HCT116 (cell line): ENCODE data around the gene ANKHD1.

Source experiments
- CEBPB ChIP-seq: IDR thresholded peaks from 2 replicates; pipeline ENCODE4 v1.6.1; 2012; ENCODE audit warnings: low read depth
- EZH2 ChIP-seq: fragments of 200-600 bp; sonication (generic); IDR thresholded peaks from 2 replicates; pipeline ENCODE4 v1.6.1; 2017; ENCODE audit warnings: antibody characterized with exemption, mixed run types
- EZH2phosphoT487 ChIP-seq: fragments of 200-600 bp; IDR thresholded peaks from 2 replicates; pipeline ENCODE4 v1.6.1; 2018; ENCODE audit warnings: antibody characterized with exemption, borderline replicate concordance
- POLR2A ChIP-seq: IDR thresholded peaks from 2 replicates; pipeline ENCODE4 v1.7.0; 2011; ENCODE audit warnings: borderline replicate concordance; ENCODE audit not compliant: insufficient read depth, insufficient read length; ENCODE audit errors: extremely low read depth
- POLR2AphosphoS5 ChIP-seq: IDR thresholded peaks from 2 replicates; pipeline ENCODE4 v1.6.1; 2011; ENCODE audit warnings: mild to moderate bottlenecking, low read depth, low read length, moderate library complexity
- RAD21 ChIP-seq: IDR thresholded peaks from 2 replicates; pipeline ENCODE4 v1.6.1; 2012; ENCODE audit warnings: low read depth, mild to moderate bottlenecking
- SRF ChIP-seq: IDR thresholded peaks from 2 replicates; pipeline ENCODE4 v1.6.1; 2012; ENCODE audit warnings: low read depth
- TCF7L2 ChIP-seq: IDR thresholded peaks from 2 replicates; pipeline ENCODE4 v1.7.0; 2011; ENCODE audit warnings: borderline replicate concordance, inconsistent platforms; ENCODE audit not compliant: insufficient read depth, insufficient read length; ENCODE audit errors: extremely low read depth
- ZNF274 ChIP-seq: fragments of 200-500 bp; sonication (Bioruptor generic); IDR thresholded peaks from 2 replicates; pipeline ENCODE4 v1.6.1; 2014; ENCODE audit warnings: mild to moderate bottlenecking, low read depth, low read length, inconsistent platforms
- TF ChIP-seq, protein P1 (sequence below), 3 experiments: fragments of 200-600 bp in 1 of 3; sonication (generic) in 1 of 3; IDR thresholded peaks in 2 of 3; conservative IDR thresholded peaks in 1 of 3; 2 replicates each; pipeline ENCODE4 v1.5.1; 2012 to 2017; ENCODE audit warnings: low read depth in 2 of 3, low read length in 2 of 3, antibody characterized with exemption in 1 of 3, borderline replicate concordance in 1 of 3, control low read depth in 1 of 3, mild to moderate bottlenecking in 1 of 3, mixed read lengths in 1 of 3, mixed run types in 1 of 3, moderate library complexity in 1 of 3; ENCODE audit not compliant: insufficient read depth in 1 of 3
- TF ChIP-seq, protein P2 (sequence below): IDR thresholded peaks from 2 replicates; pipeline ENCODE4 v1.6.1; 2012

DNA sequence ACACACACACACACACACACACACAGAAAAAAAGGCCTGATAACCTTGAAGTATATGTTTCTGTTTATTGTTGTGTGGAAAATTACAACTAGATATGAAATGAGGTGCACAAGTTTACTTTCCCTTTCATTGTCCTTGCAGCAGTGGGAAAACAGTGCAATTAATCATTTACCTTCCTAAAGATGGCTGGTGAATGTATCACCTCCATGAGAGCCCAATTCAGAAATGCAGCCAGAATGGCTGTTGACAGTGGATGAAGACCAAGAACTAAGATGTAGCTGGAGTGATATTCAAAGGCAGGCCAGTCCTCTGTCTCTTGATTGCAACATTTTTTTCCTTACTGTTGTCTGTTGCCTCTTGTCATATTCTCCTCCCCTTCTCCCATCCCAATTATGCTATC lies 96.3 kb downstream of the ANKHD1 start:
- TF ChIP-seq, protein P1, sequence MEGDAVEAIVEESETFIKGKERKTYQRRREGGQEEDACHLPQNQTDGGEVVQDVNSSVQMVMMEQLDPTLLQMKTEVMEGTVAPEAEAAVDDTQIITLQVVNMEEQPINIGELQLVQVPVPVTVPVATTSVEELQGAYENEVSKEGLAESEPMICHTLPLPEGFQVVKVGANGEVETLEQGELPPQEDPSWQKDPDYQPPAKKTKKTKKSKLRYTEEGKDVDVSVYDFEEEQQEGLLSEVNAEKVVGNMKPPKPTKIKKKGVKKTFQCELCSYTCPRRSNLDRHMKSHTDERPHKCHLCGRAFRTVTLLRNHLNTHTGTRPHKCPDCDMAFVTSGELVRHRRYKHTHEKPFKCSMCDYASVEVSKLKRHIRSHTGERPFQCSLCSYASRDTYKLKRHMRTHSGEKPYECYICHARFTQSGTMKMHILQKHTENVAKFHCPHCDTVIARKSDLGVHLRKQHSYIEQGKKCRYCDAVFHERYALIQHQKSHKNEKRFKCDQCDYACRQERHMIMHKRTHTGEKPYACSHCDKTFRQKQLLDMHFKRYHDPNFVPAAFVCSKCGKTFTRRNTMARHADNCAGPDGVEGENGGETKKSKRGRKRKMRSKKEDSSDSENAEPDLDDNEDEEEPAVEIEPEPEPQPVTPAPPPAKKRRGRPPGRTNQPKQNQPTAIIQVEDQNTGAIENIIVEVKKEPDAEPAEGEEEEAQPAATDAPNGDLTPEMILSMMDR (IDR thresholded peaks at IDR 0.05 in 2 of 3, conservative IDR thresholded peaks at IDR 0.05 in 1 of 3; ENCODE audit: borderline replicate concordance in 1 of 3, insufficient read depth in 1 of 3, low read depth in 2 of 3, low read length in 2 of 3) = no peak
- TF ChIP-seq SRF (no peak), CEBPB (no peak), EZH2 (no peak), ZNF274 (no peak), POLR2AphosphoS5 (no peak), EZH2phosphoT487 (no peak), TCF7L2 (no peak), POLR2A (no peak), RAD21 (no peak)
- TF ChIP-seq, protein P2, sequence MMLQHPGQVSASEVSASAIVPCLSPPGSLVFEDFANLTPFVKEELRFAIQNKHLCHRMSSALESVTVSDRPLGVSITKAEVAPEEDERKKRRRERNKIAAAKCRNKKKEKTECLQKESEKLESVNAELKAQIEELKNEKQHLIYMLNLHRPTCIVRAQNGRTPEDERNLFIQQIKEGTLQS = no peak
